ENCODE results near the gene RASSF1.

RASSF1 gene, protein sequence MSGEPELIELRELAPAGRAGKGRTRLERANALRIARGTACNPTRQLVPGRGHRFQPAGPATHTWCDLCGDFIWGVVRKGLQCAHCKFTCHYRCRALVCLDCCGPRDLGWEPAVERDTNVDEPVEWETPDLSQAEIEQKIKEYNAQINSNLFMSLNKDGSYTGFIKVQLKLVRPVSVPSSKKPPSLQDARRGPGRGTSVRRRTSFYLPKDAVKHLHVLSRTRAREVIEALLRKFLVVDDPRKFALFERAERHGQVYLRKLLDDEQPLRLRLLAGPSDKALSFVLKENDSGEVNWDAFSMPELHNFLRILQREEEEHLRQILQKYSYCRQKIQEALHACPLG

DNA sequence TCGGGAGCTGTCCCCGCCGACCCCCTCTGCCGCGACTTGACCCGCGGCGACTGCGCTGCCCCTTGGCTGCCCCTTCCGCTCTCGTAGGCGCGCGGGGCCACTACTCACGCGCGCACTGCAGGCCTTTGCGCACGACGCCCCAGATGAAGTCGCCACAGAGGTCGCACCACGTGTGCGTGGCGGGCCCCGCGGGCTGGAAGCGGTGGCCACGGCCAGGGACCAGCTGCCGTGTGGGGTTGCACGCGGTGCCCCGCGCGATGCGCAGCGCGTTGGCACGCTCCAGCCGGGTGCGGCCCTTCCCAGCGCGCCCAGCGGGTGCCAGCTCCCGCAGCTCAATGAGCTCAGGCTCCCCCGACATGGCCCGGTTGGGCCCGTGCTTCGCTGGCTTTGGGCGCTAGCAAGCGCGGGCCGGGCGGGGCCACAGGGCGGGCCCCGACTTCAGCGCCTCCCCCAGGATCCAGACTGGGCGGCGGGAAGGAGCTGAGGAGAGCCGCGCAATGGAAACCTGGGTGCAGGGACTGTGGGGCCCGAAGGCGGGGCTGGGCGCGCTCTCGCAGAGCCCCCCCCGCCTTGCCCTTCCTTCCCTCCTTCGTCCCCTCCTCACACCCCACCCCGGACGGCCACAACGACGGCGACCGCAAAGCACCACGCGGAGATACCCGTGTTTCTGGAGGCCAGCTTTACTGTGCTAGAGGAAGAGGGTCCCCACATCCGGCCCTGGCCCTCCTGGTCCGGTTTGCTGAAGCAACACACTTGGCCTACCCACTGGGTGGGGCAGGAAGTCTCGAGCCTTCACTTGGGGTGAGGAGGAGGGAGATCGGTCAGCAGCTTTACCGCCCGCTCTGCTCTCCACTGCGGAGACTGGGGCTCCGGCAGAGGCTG, at the start of gene RASSF1:
Gene RASSF1 (minus strand): TSS at position 389 of the 882 bp plus-strand sequence. CDS start 31 bp downstream, at position 358.
- ChIA-PET POLR2A (no interaction called here), CTCF (no interaction called here)
- no peak for DNase-seq (ENCODE audit: extremely low spot score)
- TF ChIP-seq, protein P1, sequence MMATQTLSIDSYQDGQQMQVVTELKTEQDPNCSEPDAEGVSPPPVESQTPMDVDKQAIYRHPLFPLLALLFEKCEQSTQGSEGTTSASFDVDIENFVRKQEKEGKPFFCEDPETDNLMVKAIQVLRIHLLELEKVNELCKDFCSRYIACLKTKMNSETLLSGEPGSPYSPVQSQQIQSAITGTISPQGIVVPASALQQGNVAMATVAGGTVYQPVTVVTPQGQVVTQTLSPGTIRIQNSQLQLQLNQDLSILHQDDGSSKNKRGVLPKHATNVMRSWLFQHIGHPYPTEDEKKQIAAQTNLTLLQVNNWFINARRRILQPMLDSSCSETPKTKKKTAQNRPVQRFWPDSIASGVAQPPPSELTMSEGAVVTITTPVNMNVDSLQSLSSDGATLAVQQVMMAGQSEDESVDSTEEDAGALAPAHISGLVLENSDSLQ (IDR thresholded peaks at IDR 0.05): no peak
- TF ChIP-seq L3MBTL2 (conservative IDR thresholded peaks at IDR 0.05): no peak
- no peak for TF ChIP-seq SP1 (IDR thresholded peaks at IDR 0.05)
- TF ChIP-seq SUZ12 (IDR thresholded peaks at IDR 0.05): no peak
- TF ChIP-seq FOXK2 (IDR thresholded peaks at IDR 0.05): no peak
- TF ChIP-seq CTBP1 (IDR thresholded peaks at IDR 0.05; ENCODE audit: borderline replicate concordance): no peak
- no peak for TF ChIP-seq ELF4 (IDR thresholded peaks at IDR 0.05)
- TF ChIP-seq FOXA1 (IDR thresholded peaks at IDR 0.05): no peak
- TF ChIP-seq NFRKB (IDR thresholded peaks at IDR 0.05): no peak
- no peak for TF ChIP-seq ZNF384 (IDR thresholded peaks at IDR 0.05)
- TF ChIP-seq ARNT (IDR thresholded peaks at IDR 0.05): no peak
- no peak for TF ChIP-seq LEF1 (IDR thresholded peaks at IDR 0.05; ENCODE audit: borderline replicate concordance)
- TF ChIP-seq BHLHE40 (IDR thresholded peaks at IDR 0.05; ENCODE audit: borderline replicate concordance): no peak
- TF ChIP-seq TARDBP (IDR thresholded peaks at IDR 0.05): no peak
- no peak for TF ChIP-seq HDGF (IDR thresholded peaks at IDR 0.05; ENCODE audit: borderline replicate concordance)
- no peak for TF ChIP-seq FOXM1 (IDR thresholded peaks at IDR 0.05; ENCODE audit: borderline replicate concordance)

DNA sequence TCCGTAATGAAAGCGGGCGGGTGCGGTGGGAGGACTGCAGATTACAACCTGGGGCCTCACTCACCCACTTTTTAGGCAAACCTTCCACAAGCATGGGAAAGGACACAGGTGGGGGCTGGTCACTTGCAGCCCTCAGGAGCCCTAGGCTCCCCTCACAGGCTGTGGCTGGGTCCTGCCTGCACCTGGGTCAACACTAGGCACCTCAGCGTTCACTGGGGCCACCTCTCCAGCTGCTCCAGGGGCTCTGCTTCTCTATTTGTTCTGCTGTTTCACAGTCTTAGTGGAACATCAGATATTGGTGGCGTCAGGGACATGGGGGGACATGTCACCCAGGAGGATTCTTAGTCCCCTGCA, 48.8 kb upstream of the RASSF1 start:
- POLR2A ChIA-PET: no interaction called here
- CTCF ChIA-PET: no interaction called here
- no peak for DNase-seq (ENCODE audit: extremely low spot score)

DNA sequence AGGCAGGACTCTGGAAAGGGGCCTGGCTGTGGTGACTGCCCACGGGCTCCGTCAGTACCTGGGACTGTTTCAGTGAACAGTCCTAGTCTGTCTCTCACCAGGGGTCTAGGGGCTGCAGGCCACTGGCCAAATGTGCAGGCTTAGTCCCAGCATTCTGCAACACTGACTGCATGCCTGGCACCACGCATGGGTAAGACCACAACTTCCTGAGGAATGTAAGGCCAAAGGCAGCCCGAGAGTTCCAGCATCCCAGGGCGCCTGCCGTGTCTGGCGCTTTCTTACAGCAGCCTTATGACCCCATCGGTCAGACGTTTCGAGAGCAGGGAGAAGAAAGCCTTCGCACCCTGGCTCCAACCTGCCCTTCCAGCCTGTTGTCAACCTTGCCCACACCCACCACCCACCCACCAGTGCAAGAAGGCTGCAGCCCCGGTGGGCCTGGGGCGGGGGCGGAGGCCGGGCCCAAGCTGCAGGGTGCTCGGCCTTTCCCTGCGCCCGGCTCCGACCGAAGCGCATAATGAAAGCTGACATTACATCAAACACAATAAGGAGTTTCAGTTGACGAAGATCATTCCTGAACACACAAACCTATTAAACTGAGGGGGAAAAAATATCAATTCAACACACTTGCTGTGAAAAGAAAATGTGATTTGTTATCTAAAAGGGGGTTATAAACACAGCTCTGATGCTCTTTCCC, 48.2 kb upstream of the RASSF1 start:
- ChIA-PET POLR2A (no interaction called here), CTCF (no interaction called here)
- DNase-seq (ENCODE audit: extremely low spot score): no peak
- TF ChIP-seq FOXM1 (IDR thresholded peaks at IDR 0.05; ENCODE audit: borderline replicate concordance) (no peak), ARNT (IDR thresholded peaks at IDR 0.05) (no peak), FOXK2 (IDR thresholded peaks at IDR 0.05) (no peak), NFRKB (IDR thresholded peaks at IDR 0.05) (no peak), ZNF384 (IDR thresholded peaks at IDR 0.05) (no peak), L3MBTL2 (conservative IDR thresholded peaks at IDR 0.05) (no peak), LEF1 (IDR thresholded peaks at IDR 0.05; ENCODE audit: borderline replicate concordance) (no peak), SP1 (IDR thresholded peaks at IDR 0.05) (no peak), TARDBP (IDR thresholded peaks at IDR 0.05) (no peak), FOXA1 (IDR thresholded peaks at IDR 0.05) (no peak), BHLHE40 (IDR thresholded peaks at IDR 0.05; ENCODE audit: borderline replicate concordance) (no peak), CTBP1 (IDR thresholded peaks at IDR 0.05; ENCODE audit: borderline replicate concordance) (no peak)
- TF ChIP-seq, protein P1 (IDR thresholded peaks at IDR 0.05): no peak

More for the DNA sequence above, 48.8 kb upstream of the RASSF1 start:
- no peak for TF ChIP-seq HDGF (IDR thresholded peaks at IDR 0.05; ENCODE audit: borderline replicate concordance)
- no peak for TF ChIP-seq TARDBP (IDR thresholded peaks at IDR 0.05)
- no peak for TF ChIP-seq ZNF384 (IDR thresholded peaks at IDR 0.05)
- no peak for TF ChIP-seq FOXM1 (IDR thresholded peaks at IDR 0.05; ENCODE audit: borderline replicate concordance)
- TF ChIP-seq LEF1 (IDR thresholded peaks at IDR 0.05; ENCODE audit: borderline replicate concordance): no peak
- TF ChIP-seq FOXK2 (IDR thresholded peaks at IDR 0.05): no peak
- TF ChIP-seq FOXA1 (IDR thresholded peaks at IDR 0.05): no peak
- no peak for TF ChIP-seq NFRKB (IDR thresholded peaks at IDR 0.05)
- no peak for TF ChIP-seq L3MBTL2 (conservative IDR thresholded peaks at IDR 0.05)
- TF ChIP-seq SP1 (IDR thresholded peaks at IDR 0.05): no peak
- no peak for TF ChIP-seq BHLHE40 (IDR thresholded peaks at IDR 0.05; ENCODE audit: borderline replicate concordance)

DNA sequence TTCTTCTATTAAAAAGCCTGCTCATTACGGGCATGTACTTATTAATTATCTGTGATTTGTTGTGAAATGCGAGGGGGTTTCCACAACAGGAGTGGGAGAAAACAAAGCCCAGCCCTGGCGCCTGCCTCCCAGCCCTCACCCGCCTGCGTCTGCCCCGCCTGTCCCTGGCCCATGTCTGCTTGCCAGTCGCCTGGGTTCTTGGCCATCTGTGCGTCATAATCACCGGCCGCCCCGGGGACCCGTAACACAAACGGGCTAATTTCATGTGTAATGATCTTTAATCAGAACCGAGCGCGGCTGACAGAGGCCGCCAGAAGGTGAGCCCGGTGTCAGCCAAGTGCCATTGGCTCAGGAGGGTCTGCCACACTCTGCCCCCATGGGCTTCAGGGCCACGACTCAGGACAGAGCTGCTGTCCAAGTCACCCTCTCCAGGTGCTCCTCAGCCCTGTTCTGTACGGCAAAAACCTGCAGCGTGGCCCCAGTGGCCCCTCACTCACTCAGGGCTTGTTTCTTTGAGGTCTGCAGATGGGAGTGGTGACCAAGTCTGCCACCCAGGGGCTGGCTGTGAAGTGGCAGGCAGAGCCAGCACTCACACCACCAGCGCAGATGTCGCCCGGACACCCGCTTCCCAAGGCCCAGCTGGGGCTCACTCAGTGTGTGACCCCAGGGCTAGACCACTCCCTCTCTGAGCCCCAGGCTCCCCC, 47.5 kb upstream of the RASSF1 start:
- peak; percentile 56 for DNase-seq (ENCODE audit: extremely low spot score)
- TF ChIP-seq TARDBP (IDR thresholded peaks at IDR 0.05) (no peak), L3MBTL2 (conservative IDR thresholded peaks at IDR 0.05) (no peak), FOXK2 (IDR thresholded peaks at IDR 0.05) (no peak), SUZ12 (IDR thresholded peaks at IDR 0.05) (no peak), CTBP1 (IDR thresholded peaks at IDR 0.05; ENCODE audit: borderline replicate concordance) (no peak), ZNF384 (IDR thresholded peaks at IDR 0.05) (no peak), HDGF (IDR thresholded peaks at IDR 0.05; ENCODE audit: borderline replicate concordance) (no peak), ARNT (IDR thresholded peaks at IDR 0.05) (no peak), NFRKB (IDR thresholded peaks at IDR 0.05) (no peak), SP1 (IDR thresholded peaks at IDR 0.05) (no peak), FOXA1 (IDR thresholded peaks at IDR 0.05) (no peak), FOXM1 (IDR thresholded peaks at IDR 0.05; ENCODE audit: borderline replicate concordance) (no peak), LEF1 (IDR thresholded peaks at IDR 0.05; ENCODE audit: borderline replicate concordance) (no peak)
- TF ChIP-seq, protein P1 (IDR thresholded peaks at IDR 0.05): no peak
- ChIA-PET CTCF (interaction anchor here (1.3 kb wide), 1 partner anchor 17 kb away, joined by 3 read pairs; no protein-coding TSS in a partner anchor), POLR2A (no interaction called here)

Measured in HEK293T (cell line).